Caco-2 (cell line): Measurements from ENCODE around the gene GREM2. TPM values are rescaled to one million over a fixed set of nuclear protein-coding genes. Genes with fewer than 3 reads are reported as not detected.

Source experiments
- BruUV-seq: library from RNA; stranded (reverse); fragments of 400-500 nt; replicated peaks from 2 replicates; lab custom pipeline; 2021; lab: Mats Ljungman, UMichigan
- CTCF ChIA-PET: fragments of 300-600 bp; sonication (Branson Sonifier 250); formaldehyde crosslinking; loops from one replicate; lab custom pipeline; 2022; ENCODE audit warnings: antibody characterized with exemption; lab: Charles Lee
- POLR2A ChIA-PET: fragments of 300-600 bp; sonication (Branson Sonifier 250); formaldehyde crosslinking; loops from one replicate; lab custom pipeline; 2022; ENCODE audit warnings: antibody characterized with exemption; lab: Charles Lee
- DNase-seq, 2 experiments: peaks; one replicate each; pipeline versions ENCODE4 v3.0.0 to v3.0.0-alpha.2; 2020 to 2022
- H3K27me3 ChIP-seq: replicated peaks from 2 replicates; pipeline ENCODE4 v1.6.0; 2011; ENCODE audit warnings: low read length; ENCODE audit not compliant: control insufficient read depth, insufficient read depth
- H3K36me3 ChIP-seq: 2 replicates; pipeline ENCODE4 v1.5.1; 2011; ENCODE audit warnings: low read length; ENCODE audit not compliant: control insufficient read depth, insufficient read depth
- H3K4me1 ChIP-seq: fragments of 250-450 bp; sonication (Bioruptor Pico); 2 replicates; pipeline ENCODE4 v1.5.1; 2020; ENCODE audit warnings: mild to moderate bottlenecking
- H3K4me3 ChIP-seq: 2 replicates; pipeline ENCODE4 v1.5.1; 2011; ENCODE audit warnings: low read depth, mild to moderate bottlenecking, control low read depth, low read length
- H3K9me3 ChIP-seq: fragments of 250-450 bp; sonication (Bioruptor Pico); 2 replicates; pipeline ENCODE4 v1.5.1; 2020; ENCODE audit warnings: mild to moderate bottlenecking, moderate library complexity
- H3K27ac Mint-ChIP-seq: one replicate; pipeline ENCODE4 v1.8.0; 2022; ENCODE audit warnings: mixed read lengths; ENCODE audit not compliant: unreplicated experiment
- H3K27me3 Mint-ChIP-seq: one replicate; pipeline ENCODE4 v1.8.0; 2022; ENCODE audit warnings: mixed read lengths; ENCODE audit not compliant: insufficient read depth, unreplicated experiment
- H3K36me3 Mint-ChIP-seq: one replicate; pipeline ENCODE4 v1.8.0; 2022; ENCODE audit warnings: mild to moderate bottlenecking, mixed read lengths; ENCODE audit not compliant: insufficient read depth, unreplicated experiment
- H3K4me1 Mint-ChIP-seq: one replicate; pipeline ENCODE4 v1.8.0; 2022; ENCODE audit warnings: low read depth, mixed read lengths; ENCODE audit not compliant: unreplicated experiment
- H3K4me3 Mint-ChIP-seq: one replicate; pipeline ENCODE4 v1.8.0; 2022; ENCODE audit warnings: mild to moderate bottlenecking, moderate library complexity, mixed read lengths; ENCODE audit not compliant: unreplicated experiment
- H3K9me3 Mint-ChIP-seq: one replicate; pipeline ENCODE4 v1.8.0; 2022; ENCODE audit warnings: mixed read lengths; ENCODE audit not compliant: unreplicated experiment
- intact Hi-C: fragments of 100-400 bp; cut with micrococcal nuclease; formaldehyde crosslinking; loops from one replicate; pipeline ENCODE4 v1.10.0; 2022; ENCODE audit not compliant: unreplicated experiment
- total RNA-seq: library from RNA; stranded (reverse); gene quantifications from 2 replicates; pipeline ENCODE4 v1.2.3, GENCODE V29; 2022
- TF ChIP-seq, protein P1 (sequence below), 2 experiments: fragments of 200-600 bp in 1 of 2; IDR thresholded peaks; 1 replicate in 1 of 2; 2 replicates in 1 of 2; pipeline versions ENCODE4 v1.5.1 to v1.8.0; 2011 to 2022; ENCODE audit warnings: antibody characterized with exemption in 1 of 2, control low read depth in 1 of 2, inconsistent platforms in 1 of 2, low read depth in 1 of 2, low read length in 1 of 2, mild to moderate bottlenecking in 1 of 2, moderate library complexity in 1 of 2; ENCODE audit not compliant: insufficient read depth in 1 of 2, severe bottlenecking in 1 of 2, unreplicated experiment in 1 of 2

GREM2 gene
- total RNA-seq, 1 experiment from 2014 or later, result 0.36 TPM

GRCh38 chr1:240599830-240600229, 12.1 kb downstream of the GREM2 start:
- Mint-ChIP-seq H3K4me1 (peaks cover 8% of the 10 kb centered on the region), H3K27me3 (no peaks in the 10 kb centered on the region), H3K27ac (no peak overlapping the region), H3K4me3 (no peak overlapping the region), H3K9me3 (no peaks in the 10 kb centered on the region), H3K36me3 (no peaks in the 10 kb centered on the region)
- DNase-seq, result no peak
- TF ChIP-seq, protein P1, sequence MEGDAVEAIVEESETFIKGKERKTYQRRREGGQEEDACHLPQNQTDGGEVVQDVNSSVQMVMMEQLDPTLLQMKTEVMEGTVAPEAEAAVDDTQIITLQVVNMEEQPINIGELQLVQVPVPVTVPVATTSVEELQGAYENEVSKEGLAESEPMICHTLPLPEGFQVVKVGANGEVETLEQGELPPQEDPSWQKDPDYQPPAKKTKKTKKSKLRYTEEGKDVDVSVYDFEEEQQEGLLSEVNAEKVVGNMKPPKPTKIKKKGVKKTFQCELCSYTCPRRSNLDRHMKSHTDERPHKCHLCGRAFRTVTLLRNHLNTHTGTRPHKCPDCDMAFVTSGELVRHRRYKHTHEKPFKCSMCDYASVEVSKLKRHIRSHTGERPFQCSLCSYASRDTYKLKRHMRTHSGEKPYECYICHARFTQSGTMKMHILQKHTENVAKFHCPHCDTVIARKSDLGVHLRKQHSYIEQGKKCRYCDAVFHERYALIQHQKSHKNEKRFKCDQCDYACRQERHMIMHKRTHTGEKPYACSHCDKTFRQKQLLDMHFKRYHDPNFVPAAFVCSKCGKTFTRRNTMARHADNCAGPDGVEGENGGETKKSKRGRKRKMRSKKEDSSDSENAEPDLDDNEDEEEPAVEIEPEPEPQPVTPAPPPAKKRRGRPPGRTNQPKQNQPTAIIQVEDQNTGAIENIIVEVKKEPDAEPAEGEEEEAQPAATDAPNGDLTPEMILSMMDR (IDR thresholded peaks at IDR 0.05; ENCODE audit: insufficient read depth in 1 of 2, low read depth in 1 of 2, low read length in 1 of 2, severe bottlenecking in 1 of 2, unreplicated experiment in 1 of 2), result no peak
- Histone ChIP-seq H3K4me1 (peaks cover 15% of the 10 kb centered on the region), H3K36me3 (no peaks in the 10 kb centered on the region), H3K4me3 (no peak overlapping the region), H3K27me3 (no peaks in the 10 kb centered on the region), H3K9me3 (no peaks in the 10 kb centered on the region)
- ChIA-PET CTCF (no interaction called here), POLR2A (no interaction called here)
- no TSS peak for BruUV-seq
- intact Hi-C loops, result no loop called here

DNA sequence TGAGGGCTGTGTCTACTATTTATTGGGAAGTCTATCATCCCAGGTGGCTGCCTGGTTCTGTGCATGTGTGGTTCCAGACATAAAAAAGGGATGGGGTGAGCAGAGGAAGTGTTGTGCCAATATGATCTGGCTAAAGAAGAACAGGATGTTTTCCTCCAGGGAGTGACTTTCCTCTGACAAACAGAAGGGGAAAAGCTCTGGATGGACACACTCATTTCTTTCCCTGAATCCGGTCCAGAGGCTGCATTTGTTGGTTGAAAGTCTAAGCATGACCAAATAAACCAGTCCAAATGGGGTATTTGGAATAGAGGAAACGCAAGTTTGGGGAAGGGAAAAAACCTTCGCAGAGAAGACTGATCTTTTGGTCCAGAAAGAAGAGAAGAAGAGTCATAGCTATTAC, 12.7 kb downstream of the GREM2 start:
- H3K4me1 Mint-ChIP-seq, result peaks cover 8% of the 10 kb centered on the region

DNA sequence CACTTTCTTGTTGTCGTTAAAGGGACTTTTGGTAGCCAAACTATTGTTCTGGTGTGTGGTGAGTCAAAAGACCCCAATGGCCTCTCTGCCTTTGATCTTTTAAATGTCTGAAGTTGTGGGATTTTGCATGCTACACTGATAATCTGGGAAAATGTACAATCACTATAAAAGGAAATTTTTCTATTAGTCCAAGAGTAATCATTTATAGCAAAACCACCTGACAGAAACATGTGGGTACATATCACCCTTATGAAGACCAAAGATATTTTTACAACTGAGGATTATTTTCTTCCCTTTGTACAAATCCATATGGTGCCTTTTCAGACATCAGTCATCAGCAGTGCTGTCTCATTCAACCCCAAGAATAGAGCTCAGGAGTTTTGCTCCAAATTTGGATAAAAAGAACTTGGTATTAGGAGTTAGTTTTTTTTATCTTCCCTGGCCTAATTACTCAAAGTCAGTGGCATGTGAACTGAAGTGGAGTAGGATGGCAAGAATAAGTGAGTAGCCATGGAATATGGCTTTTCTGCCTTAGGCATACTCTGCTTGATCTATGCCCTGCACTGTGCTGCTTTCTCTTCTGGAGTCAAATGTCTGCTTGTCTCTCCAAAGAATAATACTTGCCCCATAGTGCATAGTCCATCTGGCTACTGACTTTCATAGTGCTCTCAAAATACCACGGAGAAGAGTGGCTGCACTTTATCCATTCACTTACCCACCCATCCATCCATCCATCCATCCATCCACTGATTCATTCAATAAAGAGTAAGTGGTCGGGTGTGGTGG, 13.5 kb downstream of the GREM2 start:
- no peaks in the 10 kb centered on the region for H3K27me3 Mint-ChIP-seq
- CTCF ChIA-PET, result no interaction called here
- POLR2A ChIA-PET, result no interaction called here

More for the DNA sequence above, 12.7 kb downstream of the GREM2 start:
- ChIA-PET CTCF (no interaction called here), POLR2A (no interaction called here)
- intact Hi-C loops, result no loop called here
- Mint-ChIP-seq H3K9me3 (no peaks in the 10 kb centered on the region), H3K27ac (no peak overlapping the region), H3K4me3 (no peak overlapping the region), H3K27me3 (no peaks in the 10 kb centered on the region), H3K36me3 (no peaks in the 10 kb centered on the region)
- no TSS peak for BruUV-seq
- Histone ChIP-seq H3K9me3 (no peaks in the 10 kb centered on the region), H3K4me1 (peaks cover 15% of the 10 kb centered on the region), H3K4me3 (no peak overlapping the region), H3K27me3 (no peaks in the 10 kb centered on the region), H3K36me3 (no peaks in the 10 kb centered on the region)
- TF ChIP-seq, protein P1 (IDR thresholded peaks at IDR 0.05; ENCODE audit: insufficient read depth in 1 of 2, low read depth in 1 of 2, low read length in 1 of 2, severe bottlenecking in 1 of 2, unreplicated experiment in 1 of 2), result no peak
- no peak for DNase-seq

More for the DNA sequence above, 13.5 kb downstream of the GREM2 start:
- no peaks in the 10 kb centered on the region for H3K9me3 Mint-ChIP-seq
- H3K4me1 Mint-ChIP-seq, result peaks cover 8% of the 10 kb centered on the region
- Histone ChIP-seq H3K4me3 (no peak overlapping the region), H3K36me3 (no peaks in the 10 kb centered on the region), H3K9me3 (no peaks in the 10 kb centered on the region), H3K4me1 (peaks cover 15% of the 10 kb centered on the region), H3K27me3 (no peaks in the 10 kb centered on the region)
- no peak overlapping the region for H3K27ac Mint-ChIP-seq
- H3K36me3 Mint-ChIP-seq, result no peaks in the 10 kb centered on the region
- intact Hi-C loops, result no loop called here
- TF ChIP-seq, protein P1 (IDR thresholded peaks at IDR 0.05; ENCODE audit: insufficient read depth in 1 of 2, low read depth in 1 of 2, low read length in 1 of 2, severe bottlenecking in 1 of 2, unreplicated experiment in 1 of 2), result no peak
- DNase-seq, result no peak
- no peak overlapping the region for H3K4me3 Mint-ChIP-seq
- BruUV-seq, result no TSS peak
